SU-DHL-6 (cell line): ENCODE measurements around the gene RUNX1.

Experiments used
- H2AFZ ChIP-seq: fragments of 200-600 bp; sonication (generic); 2 replicates; pipeline ENCODE4 v1.6.1; 2014; ENCODE audit warnings: low read depth, mild to moderate bottlenecking, moderate library complexity, mixed read lengths, antibody characterized with exemption, low read length; ENCODE audit not compliant: severe bottlenecking
- H3F3A ChIP-seq: fragments of 200-600 bp; shearing (Covaris generic); 2 replicates; pipeline ENCODE4 v1.6.0; 2016; ENCODE audit warnings: antibody characterized with exemption, mild to moderate bottlenecking; ENCODE audit not compliant: insufficient read depth
- H3K27ac ChIP-seq: fragments of 200-600 bp; sonication (generic); 2 replicates; pipeline ENCODE4 v1.5.1; 2016; ENCODE audit warnings: low read depth, mild to moderate bottlenecking, low read length, moderate library complexity, mixed read lengths
- H3K27me3 ChIP-seq: fragments of 200-600 bp; sonication (generic), shearing (Covaris generic); 2 replicates; pipeline ENCODE4 v1.6.0; 2014; ENCODE audit warnings: mild to moderate bottlenecking, low read length
- H3K36me3 ChIP-seq: fragments of 200-600 bp; sonication (generic); 2 replicates; pipeline ENCODE4 v1.6.1; 2014; ENCODE audit warnings: mild to moderate bottlenecking, low read length, mixed read lengths
- H3K4me2 ChIP-seq: fragments of 300-600, 200-600 bp; shearing (Covaris generic), sonication (generic); 2 replicates; pipeline ENCODE4 v1.6.0; 2014; ENCODE audit warnings: low read length, low read depth, mild to moderate bottlenecking; ENCODE audit not compliant: poor library complexity, severe bottlenecking
- H3K4me3 ChIP-seq: fragments of 200-600 bp; sonication (generic); 2 replicates; pipeline ENCODE4 v1.5.1; 2014; ENCODE audit warnings: antibody characterized with exemption, low read length, mild to moderate bottlenecking, mixed read lengths; ENCODE audit not compliant: insufficient read depth, poor library complexity, severe bottlenecking
- H3K79me2 ChIP-seq: fragments of 200-600 bp; sonication (generic); 2 replicates; pipeline ENCODE4 v1.6.1; 2014; ENCODE audit warnings: mild to moderate bottlenecking, low read length, moderate library complexity; ENCODE audit not compliant: insufficient read depth
- H3K9ac ChIP-seq: fragments of 200-600 bp; sonication (generic); 2 replicates; pipeline ENCODE4 v1.7.0; 2014; ENCODE audit warnings: mild to moderate bottlenecking, low read length
- H3K9me2 ChIP-seq: fragments of 200-600 bp; sonication (generic); replicated peaks from 2 replicates; pipeline ENCODE4 v1.6.1; 2014; ENCODE audit warnings: low read length; ENCODE audit not compliant: insufficient read depth
- H3K9me3 ChIP-seq: fragments of 200-600 bp; sonication (generic); 2 replicates; pipeline ENCODE4 v1.6.1; 2014; ENCODE audit warnings: low read length, mixed read lengths; ENCODE audit not compliant: insufficient read depth
- H4K20me1 ChIP-seq: fragments of 200-600 bp; sonication (generic); 2 replicates; pipeline ENCODE4 v1.6.1; 2014; ENCODE audit warnings: low read depth, mild to moderate bottlenecking, antibody characterized with exemption, low read length, moderate library complexity, mixed read lengths
- CTCF ChIP-seq: fragments of 200-600 bp; sonication (generic); IDR thresholded peaks from one replicate; pipeline ENCODE4 v1.5.1; 2017; ENCODE audit warnings: antibody characterized with exemption, mild to moderate bottlenecking, low read length, moderate library complexity; ENCODE audit not compliant: insufficient read depth, poor library complexity, severe bottlenecking
- EZH2phosphoT487 ChIP-seq: fragments of 200-600 bp; sonication (generic), shearing (Covaris generic); conservative IDR thresholded peaks from 2 replicates; pipeline ENCODE4 v1.6.1; 2018; ENCODE audit warnings: mild to moderate bottlenecking, antibody characterized with exemption, low read length, moderate library complexity, mixed read lengths

The RUNX1 gene

DNA sequence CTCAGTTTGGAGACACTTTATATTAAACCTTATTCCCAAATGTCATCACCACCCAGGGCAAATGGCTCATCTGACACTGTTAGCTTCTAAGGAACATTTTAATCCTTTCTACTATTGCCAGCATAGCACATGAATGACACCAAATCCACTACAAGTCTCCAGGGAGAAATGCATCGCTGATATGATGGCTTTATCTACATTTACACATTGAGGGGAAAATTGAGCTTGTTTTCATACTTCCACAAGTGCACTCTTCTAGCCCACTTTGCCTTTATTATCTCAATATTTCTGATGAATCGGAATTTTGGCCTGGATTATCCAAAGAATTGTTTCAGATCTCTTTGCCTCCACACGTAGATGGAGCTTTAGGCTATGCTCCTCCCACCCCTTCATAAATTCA lies 75.4 kb downstream of the RUNX1 start:
- H3F3A ChIP-seq: no peaks in the 10 kb centered on the region
- peak overlapping the region; percentile 38 for H3K4me2 ChIP-seq
- peaks cover 90% of the 10 kb centered on the region for H3K79me2 ChIP-seq
- H4K20me1 ChIP-seq: peaks cover 46% of the 10 kb centered on the region
- H3K9me3 ChIP-seq: no peaks in the 10 kb centered on the region
- H3K9me2 ChIP-seq: no peaks in the 10 kb centered on the region
- no peaks in the 10 kb centered on the region for H3K36me3 ChIP-seq
- H3K4me3 ChIP-seq: no peak overlapping the region
- H2AFZ ChIP-seq: no peak overlapping the region
- no peak for TF ChIP-seq CTCF
- no peak for TF ChIP-seq EZH2phosphoT487
- H3K27ac ChIP-seq: no peak overlapping the region
- no peaks in the 10 kb centered on the region for H3K27me3 ChIP-seq
- H3K9ac ChIP-seq: no peak overlapping the region

- H3F3A ChIP-seq: no peaks in the 10 kb centered on the region
- H3K36me3 ChIP-seq: no peaks in the 10 kb centered on the region
- no peak overlapping the region for H3K27ac ChIP-seq
- peaks cover 90% of the 10 kb centered on the region for H3K79me2 ChIP-seq
- peaks cover 42% of the 10 kb centered on the region for H4K20me1 ChIP-seq
- no peaks in the 10 kb centered on the region for H3K9me3 ChIP-seq
- H3K4me2 ChIP-seq: no peak overlapping the region
- H3K4me3 ChIP-seq: no peak overlapping the region
- H2AFZ ChIP-seq: no peak overlapping the region
- no peaks in the 10 kb centered on the region for H3K9me2 ChIP-seq
- no peak overlapping the region for H3K9ac ChIP-seq
- TF ChIP-seq CTCF (no peak), EZH2phosphoT487 (no peak)
- H3K27me3 ChIP-seq: no peaks in the 10 kb centered on the region
These were observed 77.4 kb downstream of the RUNX1 start for GRCh38 chr21:34971656-34972055.

DNA sequence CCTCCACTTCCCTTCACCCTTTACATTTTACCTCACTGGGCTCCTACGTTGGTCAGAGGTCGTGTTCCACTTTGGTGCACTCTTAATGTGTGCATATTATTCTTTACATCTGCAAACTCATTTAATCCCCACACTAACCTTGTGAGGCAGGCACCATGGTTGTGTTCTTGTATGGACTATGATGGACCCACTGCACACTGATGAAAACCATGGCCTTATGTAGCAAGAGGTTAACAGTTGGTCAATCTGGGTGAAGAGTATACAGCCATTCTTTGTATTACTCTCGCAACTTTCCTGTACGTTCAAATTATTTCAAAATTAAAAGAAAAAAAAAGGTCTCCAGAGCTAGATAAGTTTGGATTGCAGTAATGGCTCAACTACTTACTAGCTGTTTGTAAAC lies 78.5 kb downstream of the RUNX1 start:
- no peaks in the 10 kb centered on the region for H3F3A ChIP-seq
- no peak overlapping the region for H2AFZ ChIP-seq
- H3K9me3 ChIP-seq: no peaks in the 10 kb centered on the region
- TF ChIP-seq CTCF (no peak), EZH2phosphoT487 (no peak)
- H3K27ac ChIP-seq: no peak overlapping the region
- no peaks in the 10 kb centered on the region for H3K27me3 ChIP-seq
- H3K4me2 ChIP-seq: no peak overlapping the region
- no peaks in the 10 kb centered on the region for H3K9me2 ChIP-seq
- H3K9ac ChIP-seq: no peak overlapping the region
- peaks cover 39% of the 10 kb centered on the region for H4K20me1 ChIP-seq
- H3K4me3 ChIP-seq: no peak overlapping the region
- peaks cover 91% of the 10 kb centered on the region for H3K79me2 ChIP-seq
- no peaks in the 10 kb centered on the region for H3K36me3 ChIP-seq

GRCh38 chr21:34970167-34970500 lies 79.0 kb downstream of the RUNX1 start:
- no peaks in the 10 kb centered on the region for H3F3A ChIP-seq
- no peaks in the 10 kb centered on the region for H3K9me3 ChIP-seq
- TF ChIP-seq CTCF (no peak), EZH2phosphoT487 (no peak)
- H4K20me1 ChIP-seq: peaks cover 35% of the 10 kb centered on the region
- no peaks in the 10 kb centered on the region for H3K27me3 ChIP-seq
- H3K27ac ChIP-seq: no peak overlapping the region
- no peak overlapping the region for H3K4me3 ChIP-seq
- H2AFZ ChIP-seq: no peak overlapping the region
- no peak overlapping the region for H3K4me2 ChIP-seq
- H3K9ac ChIP-seq: no peak overlapping the region
- H3K36me3 ChIP-seq: no peaks in the 10 kb centered on the region
- no peaks in the 10 kb centered on the region for H3K9me2 ChIP-seq
- H3K79me2 ChIP-seq: peaks cover 91% of the 10 kb centered on the region
